Spinal cord (tissue), 10 donors: Measurements from ENCODE around the gene INSYN1. TPM values are rescaled to one million over a fixed set of nuclear protein-coding genes. Genes with fewer than 3 reads are reported as not detected.

ENCODE experiments used
- DNase-seq, 6 donors: peaks; one replicate each; pipeline versions ENCODE4 v3.0.0 to v3.0.0-alpha.2; 2013 to 2015; ENCODE audit warnings: low spot score in 6 of 6, low read depth in 4 of 6
- H3K27ac ChIP-seq: one replicate; pipeline ENCODE4 v1.5.1; 2013; ENCODE audit warnings: low read depth, low read length, control low read depth
- H3K27me3 ChIP-seq: one replicate; pipeline ENCODE4 v1.6.1; 2013; ENCODE audit warnings: low read length; ENCODE audit not compliant: control insufficient read depth, insufficient read depth
- H3K36me3 ChIP-seq: one replicate; pipeline ENCODE4 v1.6.1; 2013; ENCODE audit warnings: low read length; ENCODE audit not compliant: control insufficient read depth, insufficient read depth
- H3K4me1 ChIP-seq: one replicate; pipeline ENCODE4 v1.6.1; 2013; ENCODE audit warnings: low read length; ENCODE audit not compliant: control insufficient read depth, insufficient read depth
- H3K4me3 ChIP-seq: one replicate; pipeline ENCODE4 v1.5.1; 2013; ENCODE audit warnings: low read depth, low read length, control low read depth
- H3K9me3 ChIP-seq: one replicate; pipeline ENCODE4 v1.6.1; 2013; ENCODE audit warnings: low read length; ENCODE audit not compliant: control insufficient read depth, insufficient read depth
- WGBS: methylation state at CpG from one replicate; pipeline ENCODE4 v1.1.5; 2013; ENCODE audit warnings: missing lambda C conversion rate; ENCODE audit not compliant: insufficient coverage; 5-methylcytosine and 5-hydroxymethylcytosine counted together
- polyA plus RNA-seq, 2 donors: library from polyadenylated mRNA; unstranded; fragments of 120-200 nt; gene quantifications; one replicate each; pipeline ENCODE4 v1.2.1, GENCODE V29; 2013; ENCODE audit not compliant: insufficient read length in 2 of 2
- total RNA-seq, 2 donors: library from RNA; depleted of rRNA in 1 of 2; stranded (reverse); fragments of 120-200 nt in 1 of 2; fragments of >200 nt in 1 of 2; gene quantifications; one replicate each; pipeline versions ENCODE4 v1.2.3 to v1.2.4, GENCODE V29; 2013 to 2014
- donor health status: healthy.

The INSYN1 gene
- total and polyA plus RNA-seq, 4 donors, result 24.2 to 138 (median 76.6) TPM

DNA sequence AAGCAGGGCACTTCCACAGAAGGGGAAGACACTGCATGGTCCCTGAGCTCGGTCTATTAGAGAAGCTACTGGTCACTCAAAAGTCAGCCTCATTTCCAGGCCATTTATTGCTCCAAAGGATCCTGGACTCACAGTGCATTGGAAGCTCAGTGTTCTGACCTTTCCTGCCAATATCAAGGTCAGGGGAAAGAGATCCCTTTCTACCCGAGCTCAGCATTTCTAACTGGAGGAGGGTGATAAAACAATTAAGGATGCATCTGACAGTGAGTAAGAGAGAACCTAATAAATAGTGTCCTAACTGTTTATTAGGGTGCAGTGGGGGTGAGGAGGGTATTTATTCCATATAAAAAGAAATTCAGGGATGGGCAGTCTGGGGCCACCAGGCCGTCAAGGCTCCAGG lies 26.8 kb upstream of the INSYN1 start:
- Histone ChIP-seq H3K4me3 (no peak overlapping the region), H3K9me3 (no peaks in the 10 kb centered on the region), H3K27me3 (no peaks in the 10 kb centered on the region), H3K36me3 (no peaks in the 10 kb centered on the region), H3K4me1 (peaks cover 24% of the 10 kb centered on the region), H3K27ac (no peak overlapping the region)
- no peak for DNase-seq
- WGBS, result 100% methylated on average over 1 of the region's 3 CpGs

DNA sequence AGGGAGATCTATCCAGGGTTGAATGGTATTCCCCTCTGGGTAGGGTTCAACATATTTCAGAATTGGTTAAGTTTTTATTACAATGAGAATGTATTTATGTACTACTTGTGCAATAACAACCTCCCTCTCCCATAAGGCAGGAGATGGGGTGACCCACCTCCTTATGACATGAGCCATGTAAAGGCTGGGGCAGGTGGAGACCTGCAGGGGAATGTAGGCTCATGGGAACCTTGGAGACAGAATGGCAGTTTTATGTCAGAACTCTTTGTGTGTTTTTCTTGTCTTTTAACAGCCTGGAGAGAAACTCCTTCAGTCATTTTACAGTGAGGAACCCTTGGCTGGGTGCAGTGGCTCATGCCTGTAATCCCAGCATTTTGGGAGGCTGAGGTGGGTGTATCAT lies 24.6 kb upstream of the INSYN1 start:
- Histone ChIP-seq H3K36me3 (no peaks in the 10 kb centered on the region), H3K4me1 (peaks cover 22% of the 10 kb centered on the region), H3K27me3 (no peaks in the 10 kb centered on the region), H3K4me3 (no peak overlapping the region), H3K27ac (no peak overlapping the region), H3K9me3 (no peaks in the 10 kb centered on the region)
- DNase-seq, result no peak

DNA sequence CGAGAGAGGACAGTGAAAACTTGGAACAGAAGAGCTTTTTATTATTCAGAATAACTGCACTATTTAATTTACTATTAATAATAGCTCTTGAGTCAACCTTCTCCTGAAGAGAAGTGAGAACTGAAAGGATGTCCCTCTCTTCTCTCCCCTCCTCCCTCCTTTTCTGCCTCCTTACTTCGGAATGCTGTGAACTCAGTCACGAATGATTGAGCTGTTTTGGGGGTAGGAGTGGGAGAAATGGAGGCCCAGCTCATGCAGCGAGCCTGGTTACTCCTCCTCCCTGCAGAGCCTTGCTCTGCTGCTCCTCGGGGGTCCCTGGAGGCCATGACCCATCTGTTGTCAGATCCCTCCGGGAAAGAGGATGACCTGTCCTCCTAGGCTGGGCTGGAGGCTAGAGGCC lies 20.3 kb upstream of the INSYN1 start:
- no peak overlapping the region for H3K27ac ChIP-seq
- H3K36me3 ChIP-seq, result no peaks in the 10 kb centered on the region
- H3K4me3 ChIP-seq, result no peak overlapping the region
- 37% methylated on average over 4 of the region's 6 CpGs for WGBS
- no peaks in the 10 kb centered on the region for H3K9me3 ChIP-seq
- DNase-seq, result no peak
- no peaks in the 10 kb centered on the region for H3K27me3 ChIP-seq
- H3K4me1 ChIP-seq, result peaks cover 20% of the 10 kb centered on the region

DNA sequence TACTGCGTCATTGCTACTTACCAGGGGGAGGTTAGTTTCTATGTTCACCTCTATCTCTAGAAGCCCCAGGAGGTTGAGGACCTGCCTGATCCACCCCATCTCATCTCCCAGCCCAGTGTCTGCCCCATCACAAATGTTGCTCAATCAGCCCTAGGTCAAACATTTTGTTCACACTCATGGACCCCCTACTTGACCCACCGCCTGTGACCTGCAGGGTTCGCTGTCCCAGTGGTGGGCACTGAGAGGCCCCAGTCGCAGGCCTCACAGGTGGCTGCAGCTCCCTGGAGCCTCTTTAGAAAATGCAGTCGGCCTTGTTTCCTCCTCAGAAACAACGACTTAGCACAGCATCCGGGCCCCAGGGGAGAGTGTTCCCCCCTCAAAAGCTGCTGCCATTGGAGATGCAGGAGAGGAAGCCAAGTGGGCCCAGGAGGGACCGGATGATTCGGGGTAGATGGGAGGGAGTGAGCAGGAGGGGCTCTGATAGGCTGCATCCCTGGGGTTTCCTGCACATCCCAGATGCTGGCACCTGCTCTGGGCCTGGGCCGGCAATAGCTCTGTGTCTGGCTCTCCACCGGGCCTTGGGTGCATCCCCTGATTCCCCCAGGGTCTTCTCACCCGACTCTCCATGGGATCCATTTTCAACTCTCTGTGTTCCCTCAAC lies 18.4 kb upstream of the INSYN1 start:
- H3K9me3 ChIP-seq, result no peaks in the 10 kb centered on the region
- H3K4me1 ChIP-seq, result peaks cover 31% of the 10 kb centered on the region
- H3K27me3 ChIP-seq, result no peaks in the 10 kb centered on the region
- peak in 1 of 6 donors; percentile 66 for DNase-seq
- WGBS, result 46% methylated on average over 12 of the region's 12 CpGs
- H3K4me3 ChIP-seq, result no peak overlapping the region
- H3K36me3 ChIP-seq, result no peaks in the 10 kb centered on the region
- no peak overlapping the region for H3K27ac ChIP-seq

DNA sequence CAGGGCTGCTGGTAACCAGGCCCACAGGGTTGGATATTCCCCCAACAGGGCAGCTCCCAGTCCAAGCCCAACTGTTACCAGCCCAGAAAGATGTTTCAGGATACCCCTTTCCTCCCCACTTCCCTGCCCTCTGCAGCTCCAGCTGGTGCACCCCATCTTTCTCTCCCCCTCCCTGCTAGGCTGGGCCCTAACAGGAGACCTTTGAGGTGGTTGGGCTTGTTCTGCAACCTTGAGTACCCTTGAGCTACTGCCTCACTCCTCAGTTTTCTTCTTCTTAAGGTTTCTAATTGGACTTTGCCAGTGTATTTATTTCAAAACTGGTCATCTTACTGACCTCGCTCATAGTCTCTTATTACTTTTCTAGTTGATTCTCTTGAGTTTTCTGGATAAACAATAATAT lies 16.9 kb upstream of the INSYN1 start:
- no peaks in the 10 kb centered on the region for H3K36me3 ChIP-seq
- no peak overlapping the region for H3K4me3 ChIP-seq
- DNase-seq, result no peak
- H3K4me1 ChIP-seq, result peaks cover 28% of the 10 kb centered on the region
- no peaks in the 10 kb centered on the region for H3K27me3 ChIP-seq
- H3K27ac ChIP-seq, result no peak overlapping the region
- WGBS, result no CpG with 5 or more reads among the region's 1 CpG
- H3K9me3 ChIP-seq, result no peaks in the 10 kb centered on the region

DNA sequence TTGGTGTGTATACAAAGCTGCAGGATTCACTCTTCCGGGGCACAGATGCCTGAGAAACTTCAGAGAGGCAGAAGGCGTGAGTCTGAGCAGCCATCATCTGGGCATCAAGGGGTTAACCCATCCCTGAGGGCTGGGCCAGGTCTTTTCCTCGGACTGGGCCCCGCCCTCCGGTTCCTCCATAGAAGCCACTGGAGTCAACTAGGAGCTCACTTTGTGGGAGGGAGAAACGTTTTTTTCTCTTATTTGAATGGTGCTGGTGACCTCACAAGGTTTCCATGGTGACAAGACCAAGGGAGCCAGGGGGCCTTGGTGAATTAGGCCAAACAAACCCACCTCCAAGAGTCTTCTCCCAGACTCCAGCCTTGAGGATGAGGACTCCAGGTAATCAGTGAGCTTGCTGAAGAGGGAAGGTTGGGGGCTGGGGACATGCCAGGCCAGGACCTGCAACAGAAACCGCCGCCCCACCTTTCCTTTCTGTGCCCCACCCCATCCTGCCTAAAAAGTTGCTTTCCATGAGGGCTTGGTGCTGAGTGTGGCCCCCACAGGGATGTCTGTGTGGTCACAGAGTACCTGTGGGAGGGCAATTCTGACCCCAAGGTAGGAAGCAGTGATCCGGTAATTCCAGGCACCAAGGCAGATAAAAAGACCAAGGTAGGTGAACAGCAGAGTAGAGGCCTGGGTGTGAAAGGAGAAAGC lies 14.8 kb upstream of the INSYN1 start:
- WGBS, result 38% methylated on average over 6 of the region's 9 CpGs
- DNase-seq, result peak in 1 of 6 donors; percentile 50
- Histone ChIP-seq H3K9me3 (no peaks in the 10 kb centered on the region), H3K27me3 (no peaks in the 10 kb centered on the region), H3K4me3 (no peak overlapping the region), H3K27ac (no peak overlapping the region), H3K36me3 (no peaks in the 10 kb centered on the region), H3K4me1 (peaks cover 17% of the 10 kb centered on the region)

DNA sequence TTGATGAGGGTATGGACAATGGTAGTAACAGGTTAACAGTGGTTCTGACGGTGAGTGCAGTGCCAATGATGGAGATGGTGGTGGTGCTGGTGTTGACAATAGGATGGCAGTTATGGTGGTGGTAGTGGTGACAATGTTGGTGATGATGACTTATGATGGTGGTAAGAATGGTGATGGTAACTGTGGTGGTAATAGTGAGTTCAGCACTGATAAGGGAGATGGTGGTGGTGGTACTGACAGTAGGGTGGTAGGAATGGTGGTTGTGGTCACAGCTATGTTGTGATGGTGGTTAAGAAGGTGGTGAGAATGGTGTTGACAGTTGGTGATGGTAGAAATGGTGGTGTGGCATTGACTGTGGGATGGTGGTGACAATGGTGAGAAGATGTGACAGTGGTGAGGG lies 13.4 kb upstream of the INSYN1 start:
- H3K27me3 ChIP-seq, result no peaks in the 10 kb centered on the region
- 100% methylated on average over 1 of the region's 1 CpG for WGBS
- no peaks in the 10 kb centered on the region for H3K9me3 ChIP-seq

DNA sequence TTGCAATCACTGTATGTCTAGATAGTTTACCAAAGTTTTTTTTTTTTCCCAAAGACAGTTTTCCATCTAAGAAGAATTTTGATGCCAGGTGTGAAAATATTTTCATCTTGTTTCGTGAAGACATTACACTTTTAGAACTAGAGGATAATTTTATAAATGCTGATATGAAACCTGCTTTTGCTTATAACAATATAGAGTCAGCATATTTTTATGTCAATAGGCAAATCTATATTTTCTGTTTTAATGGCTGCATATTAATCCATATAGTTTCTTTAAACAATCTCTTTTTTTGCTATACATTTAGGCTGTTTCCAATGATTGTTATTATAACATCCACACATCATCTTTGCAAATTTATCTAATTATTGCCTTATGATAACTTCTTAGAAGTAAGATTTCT lies 12.6 kb upstream of the INSYN1 start:
- H3K27me3 ChIP-seq, result no peaks in the 10 kb centered on the region
- no CpG with 5 or more reads among the region's 1 CpG for WGBS

More for the DNA sequence above, 13.4 kb upstream of the INSYN1 start:
- peaks cover 17% of the 10 kb centered on the region for H3K4me1 ChIP-seq
- no peak overlapping the region for H3K27ac ChIP-seq
- no peak for DNase-seq
- no peak overlapping the region for H3K4me3 ChIP-seq
- no peaks in the 10 kb centered on the region for H3K36me3 ChIP-seq

DNA sequence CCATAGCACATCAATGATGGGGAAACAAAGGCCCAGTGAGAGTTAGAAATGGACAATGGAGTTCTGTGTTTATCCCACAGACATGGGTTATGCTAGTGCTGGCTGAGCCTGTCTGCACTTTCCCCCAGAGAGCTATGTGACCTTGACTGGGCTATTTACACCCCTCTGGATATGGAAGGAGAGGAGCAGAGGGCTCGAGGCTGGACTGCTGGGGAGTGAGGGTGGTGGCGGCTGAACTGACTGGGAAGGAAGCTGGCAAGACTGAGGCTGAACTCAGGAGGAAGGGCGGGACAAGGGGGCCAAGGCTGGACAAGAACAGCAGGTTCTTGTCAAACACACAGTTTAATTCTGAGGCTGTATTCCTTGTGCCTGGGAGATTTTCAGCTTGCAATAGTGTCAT lies 10.8 kb upstream of the INSYN1 start:
- DNase-seq, result no peak
- no peaks in the 10 kb centered on the region for H3K36me3 ChIP-seq

More for the DNA sequence above, 12.6 kb upstream of the INSYN1 start:
- Histone ChIP-seq H3K9me3 (no peaks in the 10 kb centered on the region), H3K4me3 (no peak overlapping the region), H3K36me3 (no peaks in the 10 kb centered on the region), H3K27ac (no peak overlapping the region), H3K4me1 (peaks cover 15% of the 10 kb centered on the region)
- DNase-seq, result no peak

More for the DNA sequence above, 10.8 kb upstream of the INSYN1 start:
- Histone ChIP-seq H3K27me3 (no peaks in the 10 kb centered on the region), H3K4me1 (peaks cover 15% of the 10 kb centered on the region), H3K9me3 (no peaks in the 10 kb centered on the region), H3K27ac (no peak overlapping the region), H3K4me3 (no peak overlapping the region)
- 49% methylated on average over 3 of the region's 3 CpGs for WGBS
